B cell (primary cell): ENCODE measurements around the gene TNNT3.

Experiments
- CTCF ChIP-seq: fragments of 200-600 bp; IDR thresholded peaks from one replicate; pipeline ENCODE4 v1.8.0; 2022; ENCODE audit warnings: antibody characterized with exemption, mild to moderate bottlenecking
- EZH2 ChIP-seq: IDR thresholded peaks from 2 replicates; pipeline ENCODE4 v1.6.1; 2012; ENCODE audit warnings: borderline replicate concordance, low read depth, mild to moderate bottlenecking, moderate library complexity, low read length; ENCODE audit not compliant: insufficient read depth, poor library complexity, severe bottlenecking

DNA sequence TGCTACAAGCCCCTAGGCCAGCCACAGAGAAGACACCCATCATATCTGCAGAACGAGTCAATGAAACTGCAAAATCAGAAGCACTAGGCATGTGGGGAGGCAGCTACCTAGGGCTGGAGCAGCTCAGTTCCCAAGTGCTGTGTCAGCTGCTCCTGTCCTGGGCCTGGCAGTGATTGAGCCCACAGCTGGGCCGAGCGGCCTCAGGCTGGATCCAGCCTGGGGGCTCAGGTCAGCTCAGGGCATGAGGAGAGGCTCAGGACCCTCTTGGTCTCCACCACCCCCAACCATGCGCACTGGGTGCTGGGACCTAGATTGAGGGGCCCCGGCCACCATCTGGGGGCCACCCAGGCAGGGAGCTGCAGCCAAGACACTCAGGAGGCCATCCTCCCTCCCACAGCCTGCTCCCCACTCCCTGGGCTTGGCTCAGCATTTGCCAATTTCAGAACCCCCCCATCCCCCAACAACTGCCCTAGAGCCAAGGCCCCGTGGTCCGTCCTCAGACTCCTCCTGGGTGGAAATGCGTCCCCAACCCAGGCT is 2.4 kb upstream of the TNNT3 start:
- TF ChIP-seq EZH2 (no peak), CTCF (no peak)
